Skeletal muscle cell (primary cell): ENCODE results near the gene KDM2B.
"Not testable (repeated sequence)": the region's sequence is repeated elsewhere in the genome, so short reads cannot be mapped to it uniquely, and the experiment has no call there.

Source experiments
- DNase-seq: peaks from one replicate; pipeline ENCODE4 v3.0.0-alpha.2; 2010; ENCODE audit warnings: low read depth
- H3K4me3 ChIP-seq: 2 replicates; pipeline ENCODE4 v1.5.1; 2011; ENCODE audit warnings: low read depth, mild to moderate bottlenecking, control low read depth, low read length, moderate library complexity

Gene KDM2B

DNA sequence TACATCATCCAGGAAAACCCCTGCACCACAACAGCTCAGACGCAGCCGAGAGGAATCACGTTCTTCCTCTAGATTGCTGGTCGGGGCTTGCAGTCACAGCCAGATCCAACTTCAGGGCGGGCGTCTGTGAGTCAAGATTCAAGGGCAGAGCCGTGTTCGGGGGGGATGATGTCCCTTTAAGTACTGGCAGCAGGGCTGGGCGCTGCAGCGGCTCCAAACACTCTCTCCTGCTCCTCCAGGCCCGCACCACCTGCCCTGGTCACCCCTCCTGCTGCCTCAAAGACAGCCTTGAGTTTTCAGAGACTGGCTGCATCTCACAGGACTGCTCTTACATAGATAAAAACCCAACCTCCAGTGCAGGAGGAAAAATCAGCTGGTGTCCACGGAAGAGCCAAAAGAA lies 68.3 kb downstream of the KDM2B start:
- no peak overlapping the region for H3K4me3 ChIP-seq
- DNase-seq, result no peak

DNA sequence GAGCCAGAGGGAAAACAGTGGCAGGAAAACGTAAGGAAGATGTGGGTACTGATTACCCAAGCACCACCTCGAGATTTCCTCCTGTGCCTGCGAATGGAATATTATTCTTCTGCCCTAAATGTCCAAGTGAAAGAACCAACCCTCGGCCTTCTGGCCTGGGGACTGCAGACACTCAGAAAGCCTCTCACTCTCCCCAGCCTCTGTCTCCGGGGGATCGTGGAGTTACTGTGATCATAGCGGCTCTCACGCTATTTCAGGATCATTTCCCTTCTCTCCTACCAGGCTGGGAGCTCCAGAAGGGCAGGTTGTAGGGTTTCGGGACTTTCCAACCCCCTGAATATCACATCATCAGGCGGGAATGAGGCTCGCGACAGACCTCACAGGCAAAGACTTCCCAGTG lies 68.9 kb downstream of the KDM2B start:
- H3K4me3 ChIP-seq, result no peak overlapping the region
- DNase-seq, result no peak

- no peak for DNase-seq
- no peak overlapping the region for H3K4me3 ChIP-seq
Observed at GRCh38 chr12:121509339-121509738, 71.5 kb downstream of the KDM2B start.

GRCh38 chr12:121508533-121508932 lies 72.3 kb downstream of the KDM2B start:
- DNase-seq, result no peak
- no peak overlapping the region for H3K4me3 ChIP-seq

DNA sequence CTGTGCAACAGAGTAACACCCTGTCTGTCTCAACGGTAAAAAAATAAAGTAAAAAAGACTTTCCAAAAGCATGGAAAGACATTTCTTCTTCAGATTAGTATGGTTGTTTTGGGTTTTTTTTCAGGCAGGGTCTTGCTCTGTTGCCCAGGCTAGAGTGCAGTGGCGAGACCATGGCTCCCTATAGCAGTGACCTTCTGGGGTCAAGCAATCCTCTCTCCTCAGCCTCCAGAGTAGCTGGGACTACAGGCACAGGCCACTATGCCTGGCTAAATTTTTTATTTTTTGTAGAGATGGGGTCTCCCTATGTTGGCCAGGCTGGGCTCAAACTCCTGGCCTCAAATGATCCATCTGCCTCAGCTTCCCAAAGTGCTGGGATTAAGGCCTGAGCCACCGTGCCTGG lies 72.8 kb downstream of the KDM2B start:
- H3K4me3 ChIP-seq, result no peak overlapping the region
- no peak for DNase-seq

DNA sequence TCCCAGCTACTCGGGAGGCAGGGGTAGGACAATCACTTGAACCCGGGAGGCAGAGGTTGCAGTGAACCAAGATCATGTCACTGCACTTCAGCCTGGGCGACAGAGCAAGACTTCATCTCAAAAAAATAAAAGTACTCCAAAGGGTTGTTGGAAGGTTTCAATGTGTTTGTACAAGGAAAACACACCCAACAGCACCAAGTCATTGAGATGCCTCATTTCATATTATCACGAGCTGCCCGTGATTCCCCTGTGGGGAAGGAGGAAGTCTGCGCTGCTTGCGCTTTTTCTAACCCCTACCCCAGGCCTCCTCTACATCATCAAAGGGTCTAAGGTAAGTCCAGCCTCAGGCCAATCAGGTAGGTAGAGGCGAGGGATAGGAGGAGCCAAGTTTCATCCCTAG lies 73.6 kb downstream of the KDM2B start:
- no peak for DNase-seq

DNA sequence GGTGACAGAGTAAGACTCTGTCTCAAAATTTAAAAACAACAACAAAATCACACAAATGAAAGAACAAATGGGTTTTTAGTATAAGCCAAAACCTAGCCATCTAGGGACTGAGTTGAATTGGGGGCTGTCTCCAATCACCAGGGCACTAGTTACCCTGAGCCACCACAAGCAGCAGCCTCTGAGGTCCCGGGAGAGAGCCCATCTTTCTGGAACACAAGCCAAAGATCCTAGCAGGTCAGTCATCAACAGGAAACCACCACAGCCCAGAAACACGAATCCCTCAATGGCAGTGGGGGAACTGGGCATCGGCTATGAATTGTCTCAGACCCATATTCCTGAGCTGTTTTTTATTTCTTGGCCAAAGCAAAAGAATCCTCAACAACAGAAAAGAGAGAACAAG lies 75.3 kb downstream of the KDM2B start:
- DNase-seq, result no peak
- H3K4me3 ChIP-seq, result no peak overlapping the region

More for the DNA sequence above, 73.6 kb downstream of the KDM2B start:
- H3K4me3 ChIP-seq, result no peak overlapping the region

GRCh38 chr12:121504505-121504904 lies 76.3 kb downstream of the KDM2B start:
- DNase-seq, result no peak
- no peak overlapping the region for H3K4me3 ChIP-seq

- no peak for DNase-seq
- no peak overlapping the region for H3K4me3 ChIP-seq
Observed at GRCh38 chr12:121503395-121503794, 77.4 kb downstream of the KDM2B start.

DNA sequence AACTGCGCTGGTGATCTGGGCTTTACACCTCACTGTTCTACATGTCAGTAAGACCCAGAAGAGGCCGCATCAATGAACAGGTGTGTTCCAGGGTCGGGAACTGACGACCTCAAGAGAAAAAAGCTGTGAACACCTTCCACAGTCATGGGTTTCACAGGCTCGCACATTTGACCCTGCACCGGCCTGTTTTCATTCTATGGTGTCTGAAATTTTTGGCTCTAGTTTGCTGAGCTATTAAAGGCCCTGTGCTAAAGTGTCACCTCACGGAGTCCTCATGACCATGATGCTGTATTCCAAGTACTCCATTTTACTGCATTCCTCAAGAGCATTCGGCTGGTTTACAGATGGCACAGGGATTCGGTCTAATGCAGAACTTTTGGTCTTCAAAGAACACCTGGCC lies 78.9 kb downstream of the KDM2B start:
- no peak for DNase-seq
- H3K4me3 ChIP-seq, result no peak overlapping the region

DNA sequence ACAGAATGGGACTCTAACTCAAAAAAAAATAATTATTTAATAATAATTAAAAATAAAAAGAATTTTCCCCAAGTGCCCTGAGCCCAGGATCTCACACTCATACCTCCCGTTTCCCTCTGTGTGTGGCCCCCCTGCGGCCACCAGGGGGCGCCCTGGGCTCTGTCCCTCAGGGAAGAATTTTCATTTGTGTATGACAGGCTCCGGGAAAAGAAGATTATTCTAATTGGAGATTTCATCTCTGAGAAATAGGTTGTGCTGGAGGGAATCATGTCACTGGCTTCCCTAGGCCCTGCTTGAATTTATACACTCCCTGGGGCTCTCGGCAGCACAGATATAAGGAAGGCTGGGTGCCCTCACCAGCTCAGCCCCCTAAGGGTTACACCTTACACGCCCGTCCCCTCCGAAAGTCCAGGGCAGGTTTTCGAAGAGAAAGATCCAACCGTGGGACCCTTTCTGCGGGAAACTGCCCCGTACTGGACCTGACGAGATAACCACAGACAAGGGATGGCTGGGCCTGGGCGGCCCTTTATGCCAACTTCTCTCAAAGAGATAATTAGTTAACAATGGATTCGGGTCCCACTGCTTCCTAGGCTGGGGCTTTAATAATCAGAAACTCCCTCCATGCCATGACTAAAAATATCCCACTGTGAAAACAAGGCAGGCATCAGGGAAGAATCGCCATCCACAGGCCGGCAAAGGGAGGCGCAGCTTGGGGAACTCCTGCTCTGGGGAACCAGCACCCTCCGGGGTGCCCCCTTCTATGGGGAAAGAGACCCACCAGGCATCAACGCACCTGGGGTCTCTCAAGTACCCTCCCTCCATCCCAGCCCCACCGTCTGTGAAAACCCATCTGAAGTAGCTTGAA lies 80.7 kb downstream of the KDM2B start:
- H3K4me3 ChIP-seq, result no peak overlapping the region
- peak; percentile 8 for DNase-seq

DNA sequence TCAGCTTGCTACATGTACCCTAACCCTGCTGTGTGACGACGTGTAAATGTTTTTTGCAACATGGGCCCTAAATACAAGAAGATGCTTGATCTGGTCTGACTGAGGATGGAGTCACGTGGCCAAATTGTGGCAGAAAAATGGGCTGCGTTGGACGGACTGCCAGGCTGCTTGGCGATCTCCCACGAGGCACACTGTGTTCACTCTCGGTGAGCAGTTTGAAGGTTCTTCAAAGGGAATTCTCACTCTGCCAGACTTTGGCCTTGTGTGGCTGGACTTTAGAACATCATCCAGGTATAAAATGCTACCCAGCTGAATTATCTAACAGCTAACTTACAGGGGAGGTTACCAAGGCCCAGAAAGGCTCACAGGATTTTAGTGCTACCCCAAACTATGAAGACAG lies 85.1 kb downstream of the KDM2B start:
- no peak for DNase-seq
- H3K4me3 ChIP-seq, result no peak overlapping the region

DNA sequence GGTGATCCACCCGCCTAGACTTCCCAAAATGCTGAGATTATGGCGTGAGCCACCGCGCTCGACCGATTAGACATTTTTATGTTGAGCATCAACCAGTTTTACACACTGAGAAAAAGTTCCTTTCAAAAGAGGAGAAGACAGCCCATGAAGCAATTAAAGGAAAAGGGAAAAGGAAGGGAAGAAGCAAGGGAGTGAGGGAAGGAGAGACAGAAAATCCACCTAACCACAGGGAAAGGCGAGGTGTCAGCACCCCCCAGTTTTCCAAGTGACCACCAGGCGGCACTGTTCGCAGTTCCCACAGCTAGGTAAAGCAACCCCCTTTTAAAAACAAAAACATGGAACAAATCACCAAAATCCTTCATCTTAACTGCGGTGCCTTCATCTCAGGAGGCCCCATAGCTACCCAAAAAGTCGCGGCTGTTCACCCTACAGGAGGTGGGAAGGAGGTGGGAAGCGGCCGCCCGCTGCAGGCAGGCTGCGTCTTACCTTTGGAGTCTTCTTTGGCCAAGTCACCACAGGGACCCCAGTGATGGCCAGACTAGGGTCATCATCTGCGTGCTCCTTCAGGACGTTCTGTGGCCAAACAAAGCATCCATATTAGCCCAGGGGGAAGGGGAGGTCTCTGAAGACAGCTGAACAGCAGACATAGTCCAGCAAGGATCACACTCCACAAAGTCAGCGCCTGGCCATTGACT lies 86.6 kb downstream of the KDM2B start:
- no peak for DNase-seq
- no peak overlapping the region for H3K4me3 ChIP-seq

DNA sequence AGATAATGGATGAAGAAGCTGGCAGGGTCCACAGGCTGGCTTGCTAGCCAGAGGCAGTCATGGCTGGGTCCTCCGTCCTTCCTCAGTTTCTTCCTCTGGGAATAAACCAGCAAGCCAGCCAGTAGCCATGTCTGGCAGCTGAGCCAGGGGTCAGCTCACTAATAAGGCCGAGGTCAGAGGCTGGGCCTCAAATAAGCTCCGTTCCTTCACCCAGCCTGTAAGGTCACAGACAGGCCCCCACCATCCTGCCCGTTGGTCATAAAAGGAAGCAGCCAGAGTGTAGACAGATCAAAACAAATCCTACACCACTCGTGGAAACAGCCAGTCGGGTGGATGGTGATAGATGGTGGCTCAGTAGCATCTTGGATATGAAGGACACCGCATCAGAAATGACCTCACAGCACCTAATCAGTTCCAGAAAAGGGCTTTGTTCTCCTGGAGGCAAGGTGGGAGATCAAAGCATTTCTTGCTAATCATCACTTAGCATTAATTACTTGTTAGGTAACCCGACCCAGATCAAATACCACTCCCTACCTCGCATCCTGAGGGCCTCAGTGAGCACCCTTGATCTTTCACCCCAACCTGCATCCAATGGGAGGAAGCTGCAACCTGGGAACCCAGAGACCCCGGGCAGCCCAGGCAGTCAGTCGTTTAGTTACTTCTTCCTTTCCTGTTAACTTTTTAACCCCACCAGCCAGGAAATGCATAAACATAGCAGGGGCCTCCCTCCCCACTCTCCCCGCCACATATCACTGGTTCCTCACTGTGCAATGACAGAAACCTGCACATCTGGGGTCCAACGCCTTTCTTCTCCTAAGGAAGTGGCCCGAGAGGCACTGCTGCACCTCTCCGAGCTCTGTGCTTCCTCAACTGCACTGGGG lies 90.2 kb downstream of the KDM2B start:
- no peak for DNase-seq
- H3K4me3 ChIP-seq, result no peak overlapping the region

DNA sequence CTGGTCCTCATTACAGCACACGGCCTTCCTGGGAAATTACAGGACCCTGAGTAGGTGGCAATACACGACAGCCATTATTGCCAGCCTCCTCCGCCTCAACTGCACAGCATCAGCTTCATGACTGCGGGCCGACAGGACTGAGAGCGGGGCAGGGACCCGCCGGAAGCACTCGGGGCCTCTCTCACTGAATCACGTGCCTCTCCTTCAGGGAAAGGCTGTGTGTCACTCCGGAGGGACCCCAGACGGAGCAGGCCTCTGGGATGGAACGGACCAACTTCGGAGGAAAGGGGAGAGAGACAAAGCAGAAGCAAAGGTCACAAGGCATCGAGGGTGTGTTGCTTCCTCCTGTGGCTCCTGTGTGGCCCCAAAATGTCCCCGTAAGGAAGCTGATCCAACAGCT lies 90.9 kb downstream of the KDM2B start:
- no peak overlapping the region for H3K4me3 ChIP-seq
- DNase-seq, result no peak

GRCh38 chr12:121484967-121485366 lies 95.9 kb downstream of the KDM2B start:
- H3K4me3 ChIP-seq, result no peak overlapping the region
- DNase-seq, result no peak

- H3K4me3 ChIP-seq, DNase-seq: not testable (repeated sequence)
Observed at GRCh38 chr12:121484564-121484963, 96.3 kb downstream of the KDM2B start.

DNA sequence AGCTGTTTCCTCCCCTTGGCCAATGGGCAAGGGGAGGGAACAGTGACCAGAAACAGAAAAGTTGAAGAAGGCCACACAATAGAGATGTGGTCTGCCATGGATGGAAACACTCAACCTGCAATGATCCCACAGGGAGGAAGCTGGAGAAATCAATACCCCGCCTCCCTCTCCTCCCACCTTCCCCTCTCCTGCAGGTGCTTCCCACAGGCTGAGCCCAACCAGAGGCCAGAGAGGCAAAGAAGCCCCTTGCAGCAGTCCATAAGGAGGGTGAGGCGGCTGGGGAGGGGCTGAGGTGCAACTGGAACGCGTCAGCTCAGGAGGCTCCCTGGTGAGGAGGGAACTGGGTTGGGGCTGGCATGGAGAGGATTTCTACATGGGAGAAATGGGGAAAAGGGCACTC lies 96.9 kb downstream of the KDM2B start:
- no peak for DNase-seq
- H3K4me3 ChIP-seq, result no peak overlapping the region

DNA sequence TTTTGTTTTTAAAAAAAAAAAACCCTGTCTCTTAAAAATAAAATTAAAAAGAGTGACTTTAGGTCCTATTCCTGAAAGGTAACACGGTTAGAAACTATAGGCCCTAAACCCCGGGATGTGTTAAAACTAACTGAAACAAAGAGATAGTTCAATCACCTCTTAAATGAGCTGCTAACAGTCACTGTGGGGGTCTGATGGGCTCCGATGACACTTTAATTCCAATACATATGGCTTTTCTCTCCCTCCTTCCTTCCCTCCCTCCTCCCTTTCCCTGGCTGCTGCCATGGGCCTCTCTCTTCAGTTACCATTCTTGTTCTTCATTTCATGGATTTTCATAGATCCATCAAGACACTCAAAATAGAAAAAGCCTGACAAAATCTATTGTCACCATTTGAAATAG lies 104.3 kb downstream of the KDM2B start:
- H3K4me3 ChIP-seq, result no peak overlapping the region
- DNase-seq, result no peak

GRCh38 chr12:121475279-121475678 lies 105.5 kb downstream of the KDM2B start:
- H3K4me3 ChIP-seq, result no peak overlapping the region
- no peak for DNase-seq
